ENCODE data around the gene AGRN. TPM values are rescaled to one million over a fixed set of nuclear protein-coding genes. Genes with fewer than 3 reads are reported as not detected.

Gene AGRN
- total and polyA plus RNA-seq, 2 of the 4 experiments (the other 2 are of a cell fraction), result 8.1 to 115 TPM

DNA sequence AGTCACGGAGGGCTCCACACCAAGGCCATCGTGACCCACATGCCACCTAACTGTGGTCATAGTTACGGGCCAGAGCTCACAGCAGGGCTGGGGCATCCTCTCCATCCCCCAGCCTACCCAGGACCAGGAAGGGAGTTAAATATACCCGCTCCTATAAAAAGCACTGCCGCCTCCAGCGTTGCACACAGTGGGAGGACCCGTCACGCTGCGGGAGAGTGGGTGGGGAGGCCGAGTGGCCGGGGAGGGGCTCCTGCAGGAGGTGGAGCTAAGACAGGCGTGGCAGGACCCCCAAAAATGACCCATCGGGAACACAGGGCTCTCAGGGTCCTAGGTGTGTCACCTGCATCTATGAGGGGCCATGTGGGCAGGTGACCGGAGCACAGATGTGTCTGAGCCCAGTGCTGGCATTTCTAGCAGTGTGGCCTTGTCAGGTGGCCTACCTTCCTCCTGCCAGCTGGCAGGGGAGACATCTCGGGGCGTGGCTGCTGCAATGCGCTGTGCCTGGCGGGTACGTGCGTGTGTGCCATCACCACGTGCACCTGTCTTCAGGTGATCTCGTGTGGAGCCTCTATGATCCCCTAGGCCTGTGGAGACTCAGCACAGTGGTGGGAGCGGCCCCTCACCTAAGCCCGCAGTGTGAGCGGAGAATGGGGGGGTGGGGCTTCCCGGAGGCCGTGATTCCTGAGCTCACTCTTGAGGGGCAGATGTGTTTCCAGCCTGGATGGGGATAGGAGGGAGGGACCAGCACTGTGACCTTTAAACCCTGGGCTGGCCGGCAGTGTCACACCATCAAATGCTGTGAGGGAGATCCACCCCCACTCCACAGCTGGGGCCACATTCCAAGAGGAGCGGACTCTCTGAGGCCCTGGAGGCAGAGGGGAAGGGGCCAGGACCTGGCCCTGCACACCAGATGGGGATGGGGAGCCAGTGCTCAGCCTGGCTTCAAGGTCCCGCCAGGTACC lies 17.7 kb downstream of the AGRN start (continued):
- TF ChIP-seq MAFK (IDR thresholded peaks at IDR 0.05; ENCODE audit: low read depth, low read length), result no peak
- TF ChIP-seq RAD21 (IDR thresholded peaks at IDR 0.05; ENCODE audit: low read length), result no peak

DNA sequence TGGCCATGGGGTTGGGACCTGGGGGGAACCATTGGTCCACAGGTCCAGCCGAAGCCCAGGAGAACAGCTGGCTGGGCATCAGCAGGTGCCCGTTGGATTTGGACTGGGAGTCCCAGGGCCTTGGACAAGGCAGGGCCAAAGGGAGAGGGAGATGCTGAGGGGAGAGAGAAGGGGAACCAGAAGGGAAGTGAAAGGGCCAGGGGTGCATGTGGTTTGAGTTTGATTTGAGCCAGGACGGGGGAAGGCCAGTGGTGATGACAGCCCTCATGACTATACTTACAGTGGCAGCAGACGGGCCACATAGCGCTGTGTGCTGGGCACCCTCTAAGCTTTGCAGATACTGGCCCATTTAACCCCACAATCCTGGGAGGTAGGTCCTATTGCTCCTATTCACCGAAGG lies 18.8 kb downstream of the AGRN start:
- no TSS peak for BruUV-seq (replicated peaks)
- no peak overlapping the region for H3K4ac ChIP-seq (ENCODE audit: low read depth, low read length)
- no peak overlapping the region for H3K23ac ChIP-seq (ENCODE audit: low read depth, low read length)
- H3K79me1 ChIP-seq (ENCODE audit: low read depth in 1 of 2, low read length in 2 of 2), result peaks cover 9 to 31% of the 10 kb centered on the region in 2 experiments
- in situ Hi-C loops (cut with MboI; ENCODE audit: low sequenced_read_pairs) (no loop called here), dilution Hi-C loops (cut with HindIII; ENCODE audit: low sequenced_read_pairs, unreplicated experiment) (no loop called here), intact Hi-C loops (cut with micrococcal nuclease) (no loop called here)
- H3K36me3 ChIP-seq (ENCODE audit: control insufficient read depth, insufficient read depth, low read length), result peaks cover 28% of the 10 kb centered on the region
- H3K9me3 ChIP-seq (ENCODE audit: control insufficient read depth, insufficient read depth, low read length), result no peaks in the 10 kb centered on the region
- H4K20me1 ChIP-seq (ENCODE audit: insufficient read depth, low read length), result peaks cover 59% of the 10 kb centered on the region
- no peak overlapping the region for H3K14ac ChIP-seq (replicated peaks; ENCODE audit: low read depth, low read length)
- H4K5ac ChIP-seq (ENCODE audit: low read depth, low read length), result no peak overlapping the region
- peak overlapping the region; percentile 41 for H2AFZ ChIP-seq (replicated peaks; ENCODE audit: low read length, poor library complexity)
- DNase-seq, result no peak
- H2BK20ac ChIP-seq (ENCODE audit: low read depth, low read length), result no peak overlapping the region
- no peaks in the 10 kb centered on the region for H3K27me3 ChIP-seq (ENCODE audit: control insufficient read depth, insufficient read depth, low read length)
- no peak overlapping the region for H3K27ac ChIP-seq (ENCODE audit: insufficient read depth, low read length)
- ChIA-PET POLR2A (ENCODE audit: unreplicated experiment) (no interaction called here), CTCF (interaction anchor here (1.1 kb wide), 1 partner anchor 21 kb away, joined by 3 read pairs; no protein-coding TSS in a partner anchor)
- no peak overlapping the region for H3K9ac ChIP-seq (ENCODE audit: low read depth, low read length)
- H4K91ac ChIP-seq (ENCODE audit: insufficient read depth, low read depth, low read length), result no peak overlapping the region
- no peak overlapping the region for H2AK9ac ChIP-seq (replicated peaks; ENCODE audit: low read depth, low read length, poor library complexity)
- H3K4me2 ChIP-seq (ENCODE audit: low read depth, low read length), result no peak overlapping the region
- H3K4me3 ChIP-seq (ENCODE audit: insufficient read depth, low read depth, low read length), result no peak overlapping the region
- TF ChIP-seq, protein P1, sequence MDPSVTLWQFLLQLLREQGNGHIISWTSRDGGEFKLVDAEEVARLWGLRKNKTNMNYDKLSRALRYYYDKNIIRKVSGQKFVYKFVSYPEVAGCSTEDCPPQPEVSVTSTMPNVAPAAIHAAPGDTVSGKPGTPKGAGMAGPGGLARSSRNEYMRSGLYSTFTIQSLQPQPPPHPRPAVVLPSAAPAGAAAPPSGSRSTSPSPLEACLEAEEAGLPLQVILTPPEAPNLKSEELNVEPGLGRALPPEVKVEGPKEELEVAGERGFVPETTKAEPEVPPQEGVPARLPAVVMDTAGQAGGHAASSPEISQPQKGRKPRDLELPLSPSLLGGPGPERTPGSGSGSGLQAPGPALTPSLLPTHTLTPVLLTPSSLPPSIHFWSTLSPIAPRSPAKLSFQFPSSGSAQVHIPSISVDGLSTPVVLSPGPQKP (IDR thresholded peaks at IDR 0.05; ENCODE audit: borderline replicate concordance, low read depth, low read length), result no peak
- TF ChIP-seq SMC3 (IDR thresholded peaks at IDR 0.05; ENCODE audit: low read depth, low read length) (no peak), NFE2L2 (IDR thresholded peaks at IDR 0.05; ENCODE audit: low read depth, low read length) (no peak), POLR2A (IDR thresholded peaks at IDR 0.05; ENCODE audit: low read depth, low read length) (no peak), BHLHE40 (IDR thresholded peaks at IDR 0.05; ENCODE audit: low read depth, low read length) (no peak), MAFK (IDR thresholded peaks at IDR 0.05; ENCODE audit: low read depth, low read length) (no peak), RFX5 (IDR thresholded peaks at IDR 0.05; ENCODE audit: low read depth, low read length) (no peak), RCOR1 (IDR thresholded peaks at IDR 0.05; ENCODE audit: insufficient replicate concordance, low read length) (no peak), CEBPB (IDR thresholded peaks at IDR 0.05; ENCODE audit: low read depth, low read length) (no peak)
- TF ChIP-seq, protein P2, sequence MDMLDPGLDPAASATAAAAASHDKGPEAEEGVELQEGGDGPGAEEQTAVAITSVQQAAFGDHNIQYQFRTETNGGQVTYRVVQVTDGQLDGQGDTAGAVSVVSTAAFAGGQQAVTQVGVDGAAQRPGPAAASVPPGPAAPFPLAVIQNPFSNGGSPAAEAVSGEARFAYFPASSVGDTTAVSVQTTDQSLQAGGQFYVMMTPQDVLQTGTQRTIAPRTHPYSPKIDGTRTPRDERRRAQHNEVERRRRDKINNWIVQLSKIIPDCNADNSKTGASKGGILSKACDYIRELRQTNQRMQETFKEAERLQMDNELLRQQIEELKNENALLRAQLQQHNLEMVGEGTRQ (IDR thresholded peaks at IDR 0.05; ENCODE audit: low read depth, low read length), result no peak
- H4K8ac ChIP-seq (ENCODE audit: low read depth in 2 of 2, low read length in 2 of 2), result no peak overlapping the region
- ATAC-seq (ENCODE audit: low read depth), result no peak
- H3K4me1 ChIP-seq (ENCODE audit: control insufficient read depth, insufficient read depth, low read length), result peaks cover 7% of the 10 kb centered on the region
- H2BK15ac ChIP-seq (ENCODE audit: low read depth, low read length), result no peak overlapping the region
- no peak overlapping the region for H3K56ac ChIP-seq (ENCODE audit: extremely low read depth, insufficient read depth, low read length)
- WGBS, 2 experiments (ENCODE audit: extremely low coverage in 2 of 2, insufficient read length in 1 of 2), result 92% methylated on average over 5 of the region's 6 CpGs; no CpG with 5 or more reads in 1 of the 2 experiments
- H3K18ac ChIP-seq (ENCODE audit: low read depth, low read length), result no peak overlapping the region
- H2BK120ac ChIP-seq (ENCODE audit: low read depth, low read length), result no peak overlapping the region
- H2BK5ac ChIP-seq (ENCODE audit: low read depth, low read length, poor library complexity, severe bottlenecking), result no peak overlapping the region
- H2AK5ac ChIP-seq (ENCODE audit: low read depth, low read length), result no peak overlapping the region
- 0 out of 2 replicates have a peak, but pooled peaks cover 5% of the 10 kb centered on the region for H3K9me1 ChIP-seq (ENCODE audit: insufficient read depth, low read length)

Data from IMR-90 (cell line).